Panc1 (cell line): Measurements from ENCODE around the gene WT1.

Experiments used
- CTCF ChIP-seq: fragments of 450-650 bp; IDR thresholded peaks from 2 replicates; pipeline ENCODE4 v1.5.1; 2017; ENCODE audit warnings: mild to moderate bottlenecking
- POLR2AphosphoS5 ChIP-seq: IDR thresholded peaks from 2 replicates; pipeline ENCODE4 v1.6.1; 2012; ENCODE audit warnings: mild to moderate bottlenecking, low read depth, low read length, moderate library complexity
- REST ChIP-seq, 2 experiments: IDR thresholded peaks; 2 replicates each; pipeline ENCODE4 v1.6.1; 2011 to 2012; ENCODE audit warnings: low read depth in 2 of 2, control low read depth in 1 of 2, low read length in 1 of 2, mild to moderate bottlenecking in 1 of 2, moderate library complexity in 1 of 2; ENCODE audit not compliant: insufficient read depth in 1 of 2

- TF ChIP-seq CTCF (no peak), POLR2AphosphoS5 (no peak), REST (IDR thresholded peaks at IDR 0.05; ENCODE audit: insufficient read depth in 1 of 2, low read depth in 2 of 2, low read length in 1 of 2) (no peak)
Measured at GRCh38 chr11:32466279-32466915, 31.1 kb upstream of the WT1 start.
